Stimulated activated CD4-positive, alpha-beta T cell treated with anti-CD3 and anti-CD28 coated beads, Interleukin-1b, Interleukin-23, amount 100 ng/mL, for 1 hour (primary cell): ENCODE results near the gene SNX10.

ENCODE experiments used
- DNase-seq, 2 donors: peaks; one replicate each; pipeline ENCODE4 v3.0.0-alpha.2; 2020; ENCODE audit warnings: low read depth in 2 of 2

Gene SNX10

DNA sequence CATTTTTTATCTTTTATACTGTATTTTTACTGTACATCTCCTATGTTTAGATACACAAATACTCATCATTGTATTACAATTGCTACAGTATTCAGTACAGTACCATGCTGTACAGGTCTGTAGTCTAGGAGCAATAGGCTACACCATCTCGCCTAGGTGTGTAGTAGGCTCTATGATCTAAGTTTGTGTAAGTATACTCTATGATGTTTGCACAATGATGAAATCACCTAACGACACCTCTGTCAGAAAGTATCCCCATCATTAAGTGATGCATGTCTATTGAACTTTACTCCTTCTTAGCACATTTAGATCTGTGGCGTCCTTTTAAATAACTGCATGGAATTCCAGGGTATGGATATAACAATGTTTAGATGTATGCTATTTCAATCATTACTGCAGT lies 112.0 kb downstream of the SNX10 start:
- DNase-seq, result no peak

DNA sequence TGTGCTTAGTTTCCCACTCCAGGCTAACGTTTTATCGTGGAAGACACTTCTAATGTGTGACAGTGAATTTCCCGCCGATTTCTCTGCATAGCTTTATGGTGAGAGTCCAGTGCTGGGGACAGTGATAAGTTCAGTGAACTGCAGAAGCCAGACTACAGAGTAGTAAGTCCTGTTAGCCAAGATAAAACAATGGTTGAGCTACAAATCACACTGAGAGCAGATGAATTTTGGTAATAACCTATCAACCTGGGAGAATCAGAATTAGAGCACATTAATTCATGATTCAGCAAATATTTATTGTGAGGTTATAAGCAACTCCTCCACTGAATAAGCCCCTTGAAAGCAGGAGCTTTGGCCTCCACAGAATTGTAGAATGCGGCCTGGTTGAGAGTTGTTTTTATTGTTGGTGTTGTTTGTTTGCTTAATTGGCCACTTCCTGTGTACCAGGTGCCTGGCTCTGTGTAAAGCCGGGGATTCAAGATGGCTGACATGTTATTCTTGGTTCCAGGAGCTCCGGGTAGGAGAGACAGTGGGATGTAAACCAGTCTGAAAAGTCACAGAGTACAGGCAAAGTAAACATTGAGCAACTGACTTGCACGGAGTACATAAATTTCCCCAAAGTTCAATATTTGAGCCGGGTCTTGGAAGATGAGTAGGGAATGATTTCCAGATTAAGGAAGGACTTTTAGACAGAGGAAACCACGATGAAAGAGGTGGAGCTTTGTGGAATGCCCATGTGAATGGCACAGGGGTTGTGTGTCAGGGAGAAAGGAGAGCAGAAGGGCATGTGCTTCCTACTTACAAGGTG lies 112.7 kb downstream of the SNX10 start:
- no peak for DNase-seq

DNA sequence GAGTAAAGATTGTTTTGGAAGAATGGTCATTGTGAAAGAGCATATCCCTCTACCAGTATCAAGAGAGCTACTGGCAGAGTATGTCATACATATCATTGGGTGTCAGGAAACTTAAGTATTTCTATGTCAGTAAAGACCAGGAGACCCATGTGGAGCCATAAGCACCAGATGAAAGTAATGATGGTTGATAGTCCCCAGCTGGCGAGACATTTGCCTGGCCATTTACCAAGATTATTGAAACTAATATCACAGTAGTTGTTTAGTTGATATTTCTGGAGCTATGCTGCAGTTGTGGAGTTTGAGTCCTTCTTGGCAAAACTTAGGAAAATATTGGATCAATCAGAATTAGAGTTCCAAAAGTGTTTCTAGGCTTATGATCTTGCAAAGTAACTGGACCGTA lies 114.8 kb downstream of the SNX10 start:
- DNase-seq, result no peak

DNA sequence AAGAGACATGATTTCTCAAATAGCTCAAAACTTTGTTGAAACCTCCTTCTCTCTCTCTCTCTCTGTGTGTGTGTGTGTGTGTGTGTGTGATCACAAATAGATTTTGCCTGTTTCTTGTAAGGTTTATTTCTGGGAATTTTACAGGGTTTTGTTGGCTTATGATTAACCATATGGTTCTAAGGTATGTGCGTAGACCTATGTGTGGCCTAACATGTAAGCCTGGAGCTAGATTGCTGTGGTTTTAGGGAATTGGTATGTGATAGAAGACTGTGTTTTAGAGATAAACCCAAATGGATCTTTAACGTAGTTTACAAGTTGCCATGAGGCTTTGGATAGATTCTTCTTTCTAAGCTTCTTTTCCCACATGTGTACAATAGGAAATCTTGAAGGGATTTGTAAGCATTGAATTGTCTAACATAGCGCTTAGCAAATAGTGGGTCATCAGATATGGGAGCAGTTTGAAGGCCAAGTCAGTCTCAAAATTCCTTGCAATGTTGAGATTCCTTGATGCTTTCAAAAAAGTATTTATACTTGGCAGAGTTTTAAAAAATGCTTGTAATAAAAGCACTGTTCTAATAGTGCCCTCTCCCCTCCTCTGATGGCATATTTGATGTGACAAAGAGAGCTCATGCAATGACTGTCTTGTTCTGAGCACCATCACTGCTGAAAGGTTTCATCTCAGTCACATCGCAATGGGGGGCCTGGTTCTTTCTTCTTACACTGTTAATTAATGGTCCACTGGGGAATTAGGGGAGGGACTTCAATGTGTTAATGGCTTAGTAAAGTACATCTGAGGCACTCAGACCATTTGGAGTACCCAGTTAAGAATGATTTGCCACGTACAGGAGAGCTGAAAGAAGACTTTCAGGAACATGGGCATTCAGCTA lies 118.2 kb downstream of the SNX10 start:
- DNase-seq, result no peak

DNA sequence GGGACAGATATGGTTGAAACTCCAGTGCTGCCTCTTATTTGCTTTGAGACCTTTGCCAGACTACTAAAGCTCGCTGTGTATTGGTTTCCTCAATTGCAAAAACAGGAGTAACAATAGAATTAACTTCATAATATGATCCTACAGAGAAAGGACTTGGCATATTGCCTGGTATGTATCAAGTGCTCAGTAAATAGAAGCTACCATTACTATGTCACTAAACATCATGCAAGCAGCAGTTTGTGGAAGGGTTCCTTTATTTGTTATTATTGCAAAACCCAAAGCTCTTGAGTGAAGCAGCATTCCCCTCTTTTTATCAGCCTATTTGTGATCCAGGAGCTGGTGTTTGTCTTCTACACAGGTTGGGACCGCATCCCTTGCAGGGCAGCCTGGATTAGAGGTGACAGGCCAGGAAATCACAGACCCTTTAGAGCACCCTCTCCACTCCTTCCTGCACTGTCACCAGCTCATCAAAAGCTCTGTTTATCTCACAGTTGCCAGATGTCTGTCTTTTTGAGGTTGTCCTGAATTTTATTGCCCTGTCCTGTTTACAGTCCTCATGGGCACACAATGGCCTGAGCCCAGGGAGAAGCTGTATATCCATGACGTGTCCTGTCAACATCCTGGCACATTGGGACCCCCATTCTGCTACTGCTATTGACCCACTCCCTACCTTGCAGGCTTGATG lies 121.5 kb downstream of the SNX10 start:
- DNase-seq, result no peak

DNA sequence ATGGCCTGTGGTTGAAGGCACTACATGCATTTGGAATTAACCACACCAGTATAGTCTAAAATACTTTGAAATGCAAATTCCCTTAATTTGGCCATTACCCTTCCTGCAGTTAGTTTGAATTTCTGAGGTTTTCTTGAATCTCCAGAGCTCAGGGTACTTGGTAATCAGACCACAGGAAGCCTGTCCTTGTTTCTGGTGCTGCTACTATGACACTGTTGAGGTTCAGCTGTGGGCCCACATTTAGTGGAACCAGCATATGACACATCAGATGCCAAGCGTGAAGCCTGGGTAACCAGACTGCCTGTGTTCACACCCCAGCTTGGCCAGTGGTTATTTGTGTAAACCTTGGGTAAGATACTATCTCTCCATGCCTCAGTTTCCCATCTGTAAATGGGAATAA lies 124.3 kb downstream of the SNX10 start:
- no peak for DNase-seq

DNA sequence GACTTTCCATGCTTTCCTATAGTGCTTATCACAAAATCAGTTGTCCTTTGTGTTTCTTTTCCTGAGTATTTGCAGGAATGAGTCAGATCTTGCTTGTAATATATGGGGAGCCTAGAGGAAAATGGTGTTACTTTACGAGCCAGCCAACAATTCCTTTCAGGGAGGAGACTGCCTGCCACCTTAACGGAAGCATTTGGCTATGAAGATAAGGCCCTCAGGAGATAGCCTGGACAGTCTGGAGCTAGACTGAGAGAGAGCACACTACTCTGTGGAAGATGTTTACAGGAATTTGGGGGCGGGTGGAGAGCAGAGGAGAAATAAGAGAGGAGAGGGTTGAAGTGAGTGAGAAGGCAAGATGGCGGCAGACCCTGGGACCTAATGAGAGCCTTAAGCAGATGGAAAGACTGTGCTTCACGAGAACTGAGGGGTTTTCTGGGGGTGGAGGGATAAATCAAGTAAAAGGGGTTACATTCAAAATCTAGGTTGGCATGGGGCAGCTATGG lies 126.3 kb downstream of the SNX10 start:
- no peak for DNase-seq

DNA sequence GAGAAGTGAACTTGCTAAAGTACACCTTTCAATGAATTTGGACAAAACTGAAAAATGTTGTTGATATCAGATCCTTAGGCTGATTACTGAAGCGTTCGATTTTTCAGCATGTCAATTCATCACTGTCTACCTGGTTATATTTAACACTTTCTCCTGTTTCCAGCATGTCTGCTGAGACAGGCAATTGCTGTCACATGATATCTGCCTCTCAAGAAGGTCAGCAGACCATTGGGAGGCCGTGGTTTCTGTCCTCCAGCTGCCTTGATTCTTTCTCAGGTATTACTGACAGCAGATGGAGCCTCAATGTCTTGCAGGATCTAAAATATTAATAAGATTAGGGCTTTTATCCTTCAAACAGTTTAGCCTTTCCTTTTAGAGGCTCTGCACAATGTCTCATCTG lies 127.5 kb downstream of the SNX10 start:
- no peak for DNase-seq

DNA sequence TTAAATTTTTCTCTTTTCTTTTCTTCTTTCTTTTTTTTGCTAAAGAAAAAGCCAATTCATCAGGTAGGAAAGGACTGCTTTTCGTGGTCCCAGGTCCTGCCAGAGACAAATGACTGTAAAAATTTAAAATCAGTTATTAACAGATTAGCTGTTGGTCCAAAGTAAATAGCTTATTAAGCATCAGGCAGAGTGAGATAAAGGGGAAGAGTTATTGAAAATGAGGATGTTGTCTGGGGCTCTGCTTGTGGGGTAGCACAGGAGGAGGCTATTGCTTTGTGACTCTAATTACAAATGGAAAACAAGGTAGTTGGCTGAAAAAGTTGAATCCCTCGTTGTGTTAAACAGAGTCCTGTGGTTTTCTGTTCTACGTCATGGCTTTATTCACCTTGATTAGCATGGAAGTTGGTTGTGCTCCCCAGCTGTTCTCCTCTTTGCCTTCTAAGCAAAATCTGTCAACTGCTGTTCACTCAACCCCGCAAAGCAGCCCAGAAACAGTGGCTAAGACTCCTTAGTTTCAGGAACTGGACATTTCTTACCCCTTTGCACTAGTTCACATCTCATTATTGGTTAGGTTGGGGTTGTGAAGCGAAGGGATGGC lies 128.9 kb downstream of the SNX10 start:
- DNase-seq, result no peak

DNA sequence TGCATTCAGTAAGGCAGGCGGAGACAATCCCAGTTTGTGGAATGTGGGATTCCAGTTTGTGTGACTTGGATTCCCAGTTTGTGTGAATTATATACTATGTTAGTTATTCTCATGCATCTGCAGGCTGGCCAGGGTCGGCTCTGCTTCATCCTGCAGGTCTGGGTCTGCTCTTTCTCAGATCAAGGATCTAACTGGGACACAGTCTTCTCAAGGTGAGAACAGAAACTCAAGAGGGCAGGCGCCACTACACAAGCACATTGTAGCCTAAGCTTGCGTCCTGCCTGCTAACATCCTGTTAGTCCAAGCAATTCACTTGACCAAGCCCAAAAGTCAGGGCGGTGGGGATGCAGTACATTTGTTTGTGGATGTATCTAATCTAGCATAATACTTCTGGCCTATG lies 131.1 kb downstream of the SNX10 start:
- DNase-seq, result no peak

DNA sequence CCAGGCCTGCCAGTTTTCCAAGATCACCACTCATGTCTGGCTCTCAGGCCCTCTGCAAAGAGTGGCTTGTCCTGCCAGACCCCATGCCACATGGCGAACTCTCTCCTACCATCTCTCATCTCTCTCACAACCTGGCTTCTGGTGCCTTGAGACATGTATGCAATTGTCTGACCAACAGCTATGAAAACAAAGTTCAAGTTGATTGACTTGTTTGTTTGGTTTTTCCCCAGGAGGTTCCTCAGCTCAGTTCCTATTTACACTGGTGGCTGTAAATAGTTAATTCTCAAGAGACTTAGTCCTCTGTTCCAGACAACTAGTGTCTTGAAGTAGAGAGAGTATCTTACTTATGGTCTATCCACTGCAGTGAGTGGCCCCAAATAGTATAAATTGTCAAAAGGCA lies 131.8 kb downstream of the SNX10 start:
- no peak for DNase-seq
